ENCODE data around the gene TP53BP1. TPM values are rescaled to one million over a fixed set of nuclear protein-coding genes. Genes with fewer than 3 reads are reported as not detected.
A peak's percentile ranks its signal among the peaks of the same experiment; 100 is the strongest.

TP53BP1 gene
- total RNA-seq, 1 donor from 2014 or later = 99.5 TPM

GRCh38 chr15:43508421-43508820 lies 15.5 kb upstream of the TP53BP1 start:
- no peak for TF ChIP-seq CTCF (conservative IDR thresholded peaks at IDR 0.05)
- Mint-ChIP-seq H3K4me1 (peaks cover 34% of the 10 kb centered on the region), H3K9me3 (no peaks in the 10 kb centered on the region), H3K36me3 (ENCODE audit: low read depth) (no peaks in the 10 kb centered on the region), H3K4me3 (peak overlapping the region; percentile 52), H3K27me3 (ENCODE audit: low read depth) (peaks cover 3% of the 10 kb centered on the region), H3K27ac (ENCODE audit: unreplicated experiment) (no peak overlapping the region)
- no peak for DNase-seq (ENCODE audit: low read depth, low spot score)

- Mint-ChIP-seq H3K4me1 (peaks cover 23% of the 10 kb centered on the region), H3K27me3 (ENCODE audit: low read depth) (no peaks in the 10 kb centered on the region), H3K27ac (ENCODE audit: unreplicated experiment) (no peak overlapping the region), H3K9me3 (no peaks in the 10 kb centered on the region), H3K4me3 (no peak overlapping the region), H3K36me3 (ENCODE audit: low read depth) (no peaks in the 10 kb centered on the region)
- DNase-seq (ENCODE audit: low read depth, low spot score) = no peak
- no peak for TF ChIP-seq CTCF (conservative IDR thresholded peaks at IDR 0.05)
Observed at GRCh38 chr15:43505738-43506137, 12.8 kb upstream of the TP53BP1 start.

- Mint-ChIP-seq H3K27me3 (ENCODE audit: low read depth) (no peaks in the 10 kb centered on the region), H3K27ac (ENCODE audit: unreplicated experiment) (no peak overlapping the region), H3K4me1 (peaks cover 4% of the 10 kb centered on the region), H3K36me3 (ENCODE audit: low read depth) (no peaks in the 10 kb centered on the region), H3K9me3 (no peaks in the 10 kb centered on the region), H3K4me3 (no peak overlapping the region)
- TF ChIP-seq CTCF (conservative IDR thresholded peaks at IDR 0.05) = no peak
- DNase-seq (ENCODE audit: low read depth, low spot score) = no peak
Observed at GRCh38 chr15:43499635-43500034, 6.7 kb upstream of the TP53BP1 start.

GRCh38 chr15:43498990-43499389 lies 6.0 kb upstream of the TP53BP1 start:
- Mint-ChIP-seq H3K27me3 (ENCODE audit: low read depth) (no peaks in the 10 kb centered on the region), H3K4me3 (no peak overlapping the region), H3K27ac (ENCODE audit: unreplicated experiment) (no peak overlapping the region), H3K4me1 (peaks cover 9% of the 10 kb centered on the region), H3K9me3 (no peaks in the 10 kb centered on the region), H3K36me3 (ENCODE audit: low read depth) (no peaks in the 10 kb centered on the region)
- TF ChIP-seq CTCF (conservative IDR thresholded peaks at IDR 0.05) = peak; percentile 21
- no peak for DNase-seq (ENCODE audit: low read depth, low spot score)

- Mint-ChIP-seq H3K4me1 (peaks cover 36% of the 10 kb centered on the region), H3K9me3 (no peaks in the 10 kb centered on the region), H3K27ac (ENCODE audit: unreplicated experiment) (peak overlapping the region; percentile 99), H3K36me3 (ENCODE audit: low read depth) (peaks cover 9% of the 10 kb centered on the region), H3K4me3 (peak overlapping the region; percentile 99), H3K27me3 (ENCODE audit: low read depth) (no peaks in the 10 kb centered on the region)
- TF ChIP-seq CTCF (conservative IDR thresholded peaks at IDR 0.05) = no peak
- DNase-seq (ENCODE audit: low read depth, low spot score) = no peak
Observed at GRCh38 chr15:43493703-43494472, 932 bp upstream of the TP53BP1 start.
